Measurements from ENCODE around the gene GATA1.

GATA1 gene

GRCh38 chrX:48833542-48834138, 47.2 kb downstream of the GATA1 start:
- TF ChIP-seq CTCF (IDR thresholded peaks at IDR 0.05) (no peak), ZFX (IDR thresholded peaks at IDR 0.05; ENCODE audit: borderline replicate concordance) (no peak)
- no peak overlapping the region for H3K27ac ChIP-seq

GRCh38 chrX:48834383-48834709, 48.0 kb downstream of the GATA1 start:
- TF ChIP-seq ZFX (IDR thresholded peaks at IDR 0.05; ENCODE audit: borderline replicate concordance) = no peak
- no peak for TF ChIP-seq CTCF (IDR thresholded peaks at IDR 0.05)
- H3K27ac ChIP-seq = peak overlapping the region; percentile 40

- TF ChIP-seq CTCF (IDR thresholded peaks at IDR 0.05) (no peak), ZFX (IDR thresholded peaks at IDR 0.05; ENCODE audit: borderline replicate concordance) (no peak)
- H3K27ac ChIP-seq = peak within 1 kb of the TSS; percentile 40
Observed at GRCh38 chrX:48835524-48836329, 49.3 kb downstream of the GATA1 start, which contains the start of gene PCSK1N. Gene PCSK1N, minus strand, starts transcription at chrX:48835610. Its CDS starts 78 bp downstream, at chrX:48835532.

- TF ChIP-seq CTCF (IDR thresholded peaks at IDR 0.05) = no peak
- TF ChIP-seq ZFX (IDR thresholded peaks at IDR 0.05; ENCODE audit: borderline replicate concordance) = no peak
- no peak overlapping the region for H3K27ac ChIP-seq
Observed at GRCh38 chrX:48839686-48840085, 53.3 kb downstream of the GATA1 start.
